PC-9 (cell line): ENCODE measurements around the gene MAX.

ENCODE experiments used
- EZH2 ChIP-seq: fragments of 200-600 bp; sonication (generic); IDR thresholded peaks from 2 replicates; pipeline ENCODE4 v1.8.0; 2017; ENCODE audit warnings: antibody characterized with exemption, low read depth
- TF ChIP-seq, protein P1 (sequence below): fragments of 200-600 bp; sonication (generic); conservative IDR thresholded peaks from 2 replicates; pipeline ENCODE4 v1.6.1; 2017; ENCODE audit warnings: mixed run types, antibody characterized with exemption, mild to moderate bottlenecking, moderate library complexity

DNA sequence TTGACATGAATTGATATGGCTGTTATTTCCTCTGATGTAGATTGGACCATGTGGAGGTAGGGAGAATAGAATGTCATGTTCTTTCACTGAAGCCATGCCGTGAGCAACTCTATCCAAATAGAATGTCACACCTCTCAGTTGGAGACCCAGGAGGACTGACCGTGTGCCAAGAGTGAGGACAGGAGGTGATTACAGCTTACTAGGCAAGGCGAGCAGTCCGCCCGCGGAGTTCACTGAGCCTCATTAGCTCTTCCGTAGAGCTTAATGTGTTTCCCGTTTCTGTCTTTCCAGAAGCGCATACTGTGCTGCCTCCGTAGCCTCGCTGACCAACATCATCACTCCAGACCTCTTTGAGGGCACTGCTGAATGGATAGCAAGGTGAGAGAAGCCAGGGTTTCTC lies 70.0 kb downstream of the MAX start:
- TF ChIP-seq, protein P1, sequence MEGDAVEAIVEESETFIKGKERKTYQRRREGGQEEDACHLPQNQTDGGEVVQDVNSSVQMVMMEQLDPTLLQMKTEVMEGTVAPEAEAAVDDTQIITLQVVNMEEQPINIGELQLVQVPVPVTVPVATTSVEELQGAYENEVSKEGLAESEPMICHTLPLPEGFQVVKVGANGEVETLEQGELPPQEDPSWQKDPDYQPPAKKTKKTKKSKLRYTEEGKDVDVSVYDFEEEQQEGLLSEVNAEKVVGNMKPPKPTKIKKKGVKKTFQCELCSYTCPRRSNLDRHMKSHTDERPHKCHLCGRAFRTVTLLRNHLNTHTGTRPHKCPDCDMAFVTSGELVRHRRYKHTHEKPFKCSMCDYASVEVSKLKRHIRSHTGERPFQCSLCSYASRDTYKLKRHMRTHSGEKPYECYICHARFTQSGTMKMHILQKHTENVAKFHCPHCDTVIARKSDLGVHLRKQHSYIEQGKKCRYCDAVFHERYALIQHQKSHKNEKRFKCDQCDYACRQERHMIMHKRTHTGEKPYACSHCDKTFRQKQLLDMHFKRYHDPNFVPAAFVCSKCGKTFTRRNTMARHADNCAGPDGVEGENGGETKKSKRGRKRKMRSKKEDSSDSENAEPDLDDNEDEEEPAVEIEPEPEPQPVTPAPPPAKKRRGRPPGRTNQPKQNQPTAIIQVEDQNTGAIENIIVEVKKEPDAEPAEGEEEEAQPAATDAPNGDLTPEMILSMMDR, result no peak
- TF ChIP-seq EZH2, result no peak
